Mucosa of gallbladder (tissue), 1 donor: ENCODE data around the gene CASKIN2. TPM values are rescaled to one million over a fixed set of nuclear protein-coding genes. Genes with fewer than 3 reads are reported as not detected.
"Not testable (repeated sequence)": the region's sequence is repeated elsewhere in the genome, so short reads cannot be mapped to it uniquely, and the experiment has no call there.

Experiments
- DNase-seq: peaks from one replicate; pipeline ENCODE4 v3.0.0-alpha.2; 2020; ENCODE audit warnings: low spot score
- total RNA-seq: library from RNA; stranded (reverse); gene quantifications from one replicate; pipeline ENCODE4 v1.2.1, GENCODE V29; 2021
- donor health status: DM: no; HTN: no; CAD: no.

The CASKIN2 gene
- total RNA-seq, 1 donor from 2014 or later = 74.7 TPM

DNA sequence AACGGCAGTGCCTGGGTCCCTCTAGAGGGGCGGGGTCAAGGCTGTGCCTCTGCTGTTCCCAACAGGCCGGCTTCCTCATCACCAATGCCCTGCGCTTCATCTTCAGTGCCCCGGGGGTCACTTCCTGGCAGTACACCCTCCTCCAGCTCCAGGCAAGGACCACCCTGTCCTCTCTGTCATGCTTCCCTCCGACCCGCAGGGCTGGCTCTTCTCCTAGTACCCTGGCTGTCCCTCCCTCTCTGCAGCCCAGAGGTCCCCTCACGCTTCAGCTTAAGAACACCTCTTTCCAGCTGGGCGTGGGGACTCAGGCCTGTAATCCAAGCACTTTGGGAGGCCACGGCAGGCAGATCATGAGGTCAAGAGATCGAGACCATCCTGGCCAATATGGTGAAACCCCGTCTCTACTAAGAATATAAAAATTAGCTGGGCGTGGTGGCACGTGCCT is 25.8 kb downstream of the CASKIN2 start:
- DNase-seq = no peak

- DNase-seq = no peak
These were observed 26.4 kb downstream of the CASKIN2 start for GRCh38 chr17:75488693-75489510.

- no peak for DNase-seq
These were observed 27.8 kb downstream of the CASKIN2 start for GRCh38 chr17:75487351-75488070.

- DNase-seq = no peak
These were observed 28.4 kb downstream of the CASKIN2 start for GRCh38 chr17:75486951-75487350.

DNA sequence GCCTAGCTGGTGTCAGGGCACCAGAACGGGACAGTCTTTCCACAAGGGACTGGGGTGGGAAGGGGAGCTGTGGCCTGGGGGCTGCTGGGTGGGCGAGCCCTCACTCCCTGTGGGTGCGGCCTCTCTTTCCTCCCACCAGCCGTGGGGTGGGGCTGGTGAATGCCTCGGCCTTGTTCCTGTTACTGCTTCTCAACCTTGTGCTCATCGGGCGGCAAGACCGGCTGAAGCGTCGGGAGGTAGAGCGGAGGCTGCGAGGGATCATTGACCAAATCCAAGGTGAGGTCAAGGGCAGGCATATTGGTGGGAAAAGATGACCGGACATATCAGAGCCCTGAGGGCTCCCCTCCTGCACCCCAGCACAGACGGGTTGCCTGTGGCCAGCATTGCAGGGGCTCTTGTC is 29.2 kb downstream of the CASKIN2 start:
- no peak for DNase-seq

GRCh38 chr17:75485688-75486087 is 29.6 kb downstream of the CASKIN2 start:
- DNase-seq = no peak

DNA sequence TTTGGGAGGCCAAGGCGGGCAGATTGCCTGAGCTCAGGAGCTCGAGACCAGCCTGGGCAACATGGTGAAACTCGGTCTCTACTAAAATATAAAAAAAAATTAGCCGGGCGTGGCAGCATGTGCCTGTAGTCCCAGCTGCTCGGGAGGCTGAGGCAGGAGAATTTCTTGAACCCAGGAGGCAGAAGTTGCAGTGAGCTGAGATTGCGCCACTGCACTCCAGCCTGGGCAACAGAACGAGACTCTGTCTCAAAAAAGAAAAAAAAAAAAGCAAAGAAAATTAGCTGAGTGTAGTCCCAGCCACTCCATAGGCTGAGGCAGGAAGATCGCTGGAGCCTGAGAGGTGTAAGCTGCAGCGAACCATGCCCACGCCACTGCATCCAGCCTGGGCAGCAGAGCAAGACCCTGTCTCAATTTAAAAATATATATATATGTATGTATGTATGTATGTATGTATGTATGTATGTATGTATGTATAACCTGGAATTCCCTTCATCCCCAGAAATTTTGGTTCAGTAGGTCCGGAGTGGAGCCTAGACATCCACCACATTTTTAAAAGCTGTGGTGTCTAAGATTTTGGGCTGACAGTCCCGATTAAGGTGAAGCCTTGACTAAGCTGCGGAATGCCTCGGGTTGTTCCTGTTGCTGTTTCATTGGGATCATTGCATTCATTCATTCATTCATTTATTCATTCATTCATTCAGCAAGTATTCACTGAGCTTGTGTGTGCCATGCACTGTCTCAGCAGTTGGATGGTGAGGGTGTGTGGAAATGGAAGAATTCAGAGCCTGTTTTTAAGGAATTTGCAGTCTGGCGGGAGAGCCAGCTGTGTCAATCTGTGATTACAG is 33.0 kb downstream of the CASKIN2 start:
- DNase-seq = no peak

GRCh38 chr17:75481194-75482068 is 33.9 kb downstream of the CASKIN2 start:
- DNase-seq = no peak

- DNase-seq = no peak
These were observed 35.1 kb downstream of the CASKIN2 start for GRCh38 chr17:75480281-75480680.

DNA sequence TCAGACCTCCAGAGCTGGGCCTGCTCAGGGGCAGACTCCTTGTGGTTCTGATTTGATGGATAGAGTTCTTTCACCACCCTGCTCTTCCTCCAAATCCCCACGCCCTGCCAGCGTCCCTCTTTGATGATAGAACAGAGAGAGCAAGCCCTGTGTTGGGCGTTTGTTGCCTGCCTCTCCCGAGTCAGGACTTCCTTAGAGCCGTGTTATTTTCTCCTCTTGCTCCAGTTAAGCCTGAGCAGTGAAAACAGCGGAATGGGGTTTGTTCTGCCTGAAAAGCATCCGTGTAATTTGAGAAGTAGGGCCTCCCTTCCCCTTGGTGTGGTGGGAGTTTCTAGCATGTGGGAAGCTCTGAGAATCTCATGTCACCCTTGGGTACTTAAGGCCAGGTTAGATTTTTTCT is 36.8 kb downstream of the CASKIN2 start:
- no peak for DNase-seq

DNA sequence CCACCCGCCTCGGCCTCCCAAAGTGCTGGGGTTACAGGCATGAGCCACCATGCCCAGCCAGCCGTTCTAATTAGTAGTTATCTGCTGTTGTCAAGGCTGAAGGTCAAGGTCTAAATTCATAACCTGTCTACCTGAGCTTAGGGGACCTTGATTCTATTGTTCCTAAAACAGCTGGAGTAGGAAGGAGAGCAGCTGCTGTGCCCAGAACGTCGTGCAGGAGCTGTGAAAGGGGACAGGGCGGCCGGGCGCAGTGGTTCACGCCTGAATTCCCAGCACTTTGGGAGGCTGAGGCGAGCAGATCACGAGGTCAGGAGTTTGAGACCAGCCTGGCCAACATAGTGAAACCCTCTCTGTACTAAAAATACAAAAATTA is 37.9 kb downstream of the CASKIN2 start:
- DNase-seq = not testable (repeated sequence)

- DNase-seq = no peak
These were observed 38.4 kb downstream of the CASKIN2 start for GRCh38 chr17:75476752-75477489.

GRCh38 chr17:75476271-75476671 is 39.1 kb downstream of the CASKIN2 start:
- DNase-seq = no peak

DNA sequence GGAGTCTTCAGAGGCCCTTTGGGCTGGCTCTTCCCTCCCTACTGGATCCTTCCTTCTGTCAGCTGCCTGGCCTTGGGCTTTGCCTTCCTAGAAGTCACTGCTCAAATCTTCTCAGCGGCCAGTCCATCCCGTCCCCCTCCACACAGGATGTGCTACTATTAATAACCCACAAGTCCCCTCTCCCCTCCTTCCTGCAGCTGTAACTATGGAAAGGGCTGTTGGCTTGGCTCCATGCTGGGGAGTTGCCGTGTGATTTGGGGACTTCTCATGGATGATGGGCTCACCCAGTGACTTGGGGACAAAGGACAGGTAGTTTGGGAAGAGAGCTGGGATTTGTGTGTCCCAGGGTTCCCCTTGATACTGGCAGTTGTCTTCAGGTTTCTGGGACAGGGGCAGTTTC is 39.5 kb downstream of the CASKIN2 start:
- DNase-seq = no peak

- no peak for DNase-seq
These were observed 40.0 kb downstream of the CASKIN2 start for GRCh38 chr17:75475144-75475835.

DNA sequence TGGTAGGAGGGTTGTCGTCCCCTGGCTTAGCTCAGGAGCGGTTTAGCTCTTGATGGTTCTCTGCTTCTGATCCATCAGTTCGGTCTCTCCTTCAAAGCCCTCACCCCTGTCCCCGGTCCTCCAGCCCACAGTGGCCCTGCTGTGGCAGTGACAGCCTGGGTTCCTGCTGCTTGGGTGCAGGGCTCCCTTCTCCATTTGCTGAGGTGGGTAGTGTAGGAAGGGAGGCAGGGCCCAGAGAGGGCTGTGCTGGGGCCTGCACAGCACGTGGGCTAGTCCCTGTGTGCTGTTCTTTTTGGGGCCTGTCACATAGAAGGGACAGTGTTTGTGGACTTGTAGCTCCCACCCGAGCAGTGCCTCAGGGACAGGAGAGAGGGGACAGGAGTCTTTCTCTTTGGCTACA is 40.6 kb downstream of the CASKIN2 start:
- no peak for DNase-seq

DNA sequence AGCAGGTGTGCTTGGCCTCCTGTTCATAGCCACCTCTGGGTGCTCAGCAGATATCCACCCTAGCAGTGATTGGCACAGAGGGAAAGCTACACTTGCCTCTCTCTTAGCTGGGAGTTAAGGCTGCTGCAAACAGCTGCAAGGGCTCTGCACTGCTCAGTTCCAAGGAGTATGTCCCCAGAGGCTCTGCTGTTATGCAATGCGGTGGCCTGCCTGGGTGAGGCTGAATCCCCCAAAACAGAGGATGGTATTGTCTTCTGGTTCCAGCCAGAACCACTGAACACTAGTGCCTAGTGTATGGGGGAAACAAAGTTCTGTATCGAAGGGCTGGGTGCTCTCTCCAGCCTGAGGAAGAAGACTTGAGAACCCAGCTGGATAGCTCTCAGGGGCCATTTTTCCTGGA is 42.1 kb downstream of the CASKIN2 start:
- no peak for DNase-seq

DNA sequence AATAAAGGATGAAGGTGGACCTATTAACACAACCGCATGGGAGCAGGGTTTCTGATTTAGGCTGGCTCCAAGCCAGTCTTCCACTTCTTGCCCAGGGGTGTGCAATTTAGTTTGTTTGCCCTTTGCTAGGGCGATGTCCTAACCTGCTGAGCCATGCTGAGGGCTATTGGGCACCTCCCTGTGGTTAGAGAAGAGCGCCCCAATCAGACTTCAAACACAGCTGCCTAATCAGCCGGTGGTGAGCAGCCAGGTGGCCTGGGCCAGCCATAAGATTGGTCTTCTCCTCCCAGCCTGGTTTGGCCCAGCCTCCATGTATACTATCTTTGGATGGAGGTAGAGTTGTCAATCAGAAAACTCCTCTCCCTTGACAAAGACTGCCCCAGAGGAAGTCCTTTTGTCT is 43.2 kb downstream of the CASKIN2 start:
- DNase-seq = no peak

DNA sequence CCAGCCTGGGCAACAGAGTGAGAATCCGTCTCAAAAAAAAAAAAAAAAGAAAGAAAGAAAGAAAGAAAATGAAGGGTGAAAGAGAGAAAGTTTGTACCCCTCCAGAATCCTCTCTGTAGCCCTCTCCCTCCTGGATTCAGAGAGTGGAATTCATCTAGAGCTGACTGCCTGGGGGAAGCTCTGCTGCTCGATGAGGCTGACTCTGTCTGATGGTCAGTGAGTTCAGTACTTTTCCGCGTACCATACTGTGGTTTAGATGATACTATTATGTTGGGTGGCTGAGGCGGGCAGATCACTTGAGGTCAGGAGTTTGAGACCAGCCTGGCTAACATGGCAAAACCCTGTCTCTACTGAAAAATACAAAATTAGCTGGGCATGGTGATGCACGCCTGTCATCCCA is 44.1 kb downstream of the CASKIN2 start:
- DNase-seq = no peak

DNA sequence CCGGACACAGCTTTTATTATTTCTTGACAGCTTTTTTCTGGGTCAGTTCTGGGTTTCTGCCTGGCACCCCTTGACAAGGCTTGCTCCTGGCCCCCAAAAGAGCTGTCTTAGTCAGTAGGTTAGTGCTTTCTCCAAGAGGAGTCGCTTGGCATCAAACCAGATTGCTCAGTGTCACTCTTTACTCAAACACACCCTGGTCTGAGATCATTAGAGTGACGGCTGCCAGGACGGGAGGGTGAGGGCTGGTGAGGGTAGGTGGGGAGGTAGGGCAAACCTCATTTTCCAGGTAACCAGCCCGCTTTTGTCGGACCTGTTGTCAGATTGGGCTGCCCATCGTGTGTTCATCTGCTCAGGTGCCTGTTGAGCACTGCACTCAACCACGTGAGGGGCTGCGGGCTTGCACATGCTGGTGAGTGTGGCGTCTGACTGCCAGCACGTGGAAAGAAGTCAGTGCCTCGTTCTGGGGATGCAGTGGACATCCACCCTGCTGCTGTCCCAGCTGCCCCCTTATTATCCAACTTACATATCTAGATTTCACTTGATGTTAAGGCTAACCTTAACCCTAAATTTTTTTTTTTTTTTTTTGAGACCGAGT is 46.5 kb downstream of the CASKIN2 start:
- no peak for DNase-seq
